ENCODE measurements around the gene OTULIN. TPM values are rescaled to one million over a fixed set of nuclear protein-coding genes. Genes with fewer than 3 reads are reported as not detected.

OTULIN gene
- total RNA-seq, 4 donors from 2014 or later = 33.0 to 42.2 (median 37.8) TPM

DNA sequence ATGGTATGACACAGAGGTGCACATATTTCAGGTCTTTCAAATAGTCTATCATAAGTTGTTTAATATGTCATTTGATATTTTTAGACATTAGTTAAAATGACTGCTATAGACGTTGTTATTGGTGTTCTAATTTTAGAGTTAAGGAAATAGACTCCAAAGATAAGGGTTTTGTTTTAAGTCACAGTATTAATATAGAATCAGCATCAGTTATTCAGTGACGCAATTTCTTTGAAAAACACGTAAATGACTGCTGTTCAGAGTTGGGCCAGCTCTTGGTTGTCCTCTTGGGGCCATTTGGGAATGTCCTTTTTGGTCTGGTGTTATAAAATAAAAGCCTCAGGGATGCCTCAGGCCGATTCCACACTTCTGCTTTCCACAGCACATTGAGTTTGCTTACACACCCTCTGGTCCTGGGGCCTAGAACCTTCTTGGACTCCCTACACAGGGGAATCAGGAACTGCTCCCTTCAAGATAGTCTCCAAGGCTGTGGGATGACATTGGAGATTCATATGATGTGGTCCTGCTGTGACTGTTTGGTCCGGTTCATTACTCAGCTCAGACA, 14.3 kb downstream of the OTULIN start:
- no peak for DNase-seq
- TF ChIP-seq, protein P1, sequence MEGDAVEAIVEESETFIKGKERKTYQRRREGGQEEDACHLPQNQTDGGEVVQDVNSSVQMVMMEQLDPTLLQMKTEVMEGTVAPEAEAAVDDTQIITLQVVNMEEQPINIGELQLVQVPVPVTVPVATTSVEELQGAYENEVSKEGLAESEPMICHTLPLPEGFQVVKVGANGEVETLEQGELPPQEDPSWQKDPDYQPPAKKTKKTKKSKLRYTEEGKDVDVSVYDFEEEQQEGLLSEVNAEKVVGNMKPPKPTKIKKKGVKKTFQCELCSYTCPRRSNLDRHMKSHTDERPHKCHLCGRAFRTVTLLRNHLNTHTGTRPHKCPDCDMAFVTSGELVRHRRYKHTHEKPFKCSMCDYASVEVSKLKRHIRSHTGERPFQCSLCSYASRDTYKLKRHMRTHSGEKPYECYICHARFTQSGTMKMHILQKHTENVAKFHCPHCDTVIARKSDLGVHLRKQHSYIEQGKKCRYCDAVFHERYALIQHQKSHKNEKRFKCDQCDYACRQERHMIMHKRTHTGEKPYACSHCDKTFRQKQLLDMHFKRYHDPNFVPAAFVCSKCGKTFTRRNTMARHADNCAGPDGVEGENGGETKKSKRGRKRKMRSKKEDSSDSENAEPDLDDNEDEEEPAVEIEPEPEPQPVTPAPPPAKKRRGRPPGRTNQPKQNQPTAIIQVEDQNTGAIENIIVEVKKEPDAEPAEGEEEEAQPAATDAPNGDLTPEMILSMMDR (IDR thresholded peaks at IDR 0.05) = no peak
- TF ChIP-seq POLR2A (IDR thresholded peaks at IDR 0.05) = no peak
- no peak overlapping the region for H3K4me3 ChIP-seq
- no peak overlapping the region for H3K27ac ChIP-seq
- H3K4me1 ChIP-seq = peaks cover 0 to 12% (median 7%) of the 10 kb centered on the region in 4 donors
- peaks cover 0 to 61% (median 6%) of the 10 kb centered on the region in 3 donors for H3K36me3 ChIP-seq
- no peaks in the 10 kb centered on the region for H3K27me3 ChIP-seq
- H3K9me3 ChIP-seq = no peaks in the 10 kb centered on the region

DNA sequence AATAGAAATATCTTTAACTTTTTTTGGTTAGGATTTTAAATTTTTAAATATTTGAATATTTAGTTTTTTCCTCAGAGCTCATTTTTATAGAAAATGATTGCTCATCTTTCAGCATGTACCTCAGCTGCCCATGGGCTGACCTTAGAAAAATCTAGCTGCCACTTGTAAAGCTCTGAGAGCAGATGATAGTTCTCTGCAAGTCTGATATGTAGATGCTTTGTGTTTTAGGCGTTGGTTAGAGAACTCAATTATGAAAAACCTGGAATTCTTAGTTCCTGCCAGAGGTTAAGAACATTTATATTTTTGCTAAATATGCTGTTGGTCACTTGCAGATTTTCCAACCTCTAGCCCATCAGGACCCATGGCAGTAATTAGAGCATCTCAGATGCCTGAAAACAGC, 15.1 kb downstream of the OTULIN start:
- peaks cover 0 to 61% (median 6%) of the 10 kb centered on the region in 3 donors for H3K36me3 ChIP-seq
- no peak for TF ChIP-seq POLR2A (IDR thresholded peaks at IDR 0.05)
- TF ChIP-seq, protein P1 (IDR thresholded peaks at IDR 0.05) = no peak
- no peak overlapping the region for H3K27ac ChIP-seq
- peaks cover 0 to 12% (median 7%) of the 10 kb centered on the region in 4 donors for H3K4me1 ChIP-seq
- no peak for DNase-seq
- H3K9me3 ChIP-seq = no peaks in the 10 kb centered on the region
- no peak overlapping the region for H3K4me3 ChIP-seq
- H3K27me3 ChIP-seq = no peaks in the 10 kb centered on the region

DNA sequence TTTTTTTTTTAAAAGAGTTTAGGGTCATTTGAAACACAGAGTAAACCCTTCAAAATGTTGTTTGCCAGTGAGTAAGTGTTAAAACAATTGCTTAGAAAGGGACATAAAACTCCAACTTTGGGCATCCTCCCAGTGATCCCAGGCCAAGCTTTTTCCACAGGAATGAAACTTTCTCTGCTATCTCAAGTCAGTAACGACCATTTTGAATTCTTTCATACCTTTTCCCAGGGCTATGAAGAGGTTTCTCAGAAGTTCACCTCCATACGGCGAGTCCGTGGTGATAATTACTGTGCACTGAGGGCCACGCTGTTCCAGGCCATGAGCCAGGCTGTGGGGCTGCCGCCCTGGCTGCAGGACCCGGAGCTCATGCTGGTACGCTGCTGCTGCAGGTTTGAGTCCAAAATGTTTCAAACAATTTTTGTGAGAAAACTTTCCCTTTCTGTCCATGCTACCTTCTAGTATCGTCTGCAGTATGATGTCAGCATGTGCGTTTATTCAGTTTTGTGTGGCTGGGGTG, 16.8 kb downstream of the OTULIN start:
- DNase-seq = no peak
- Histone ChIP-seq H3K9me3 (no peaks in the 10 kb centered on the region), H3K36me3 (peaks cover 0 to 62% (median 6%) of the 10 kb centered on the region in 3 donors), H3K4me3 (no peak overlapping the region), H3K27me3 (no peaks in the 10 kb centered on the region), H3K4me1 (peaks cover 0 to 3% (median 2%) of the 10 kb centered on the region in 4 donors), H3K27ac (no peak overlapping the region)
- TF ChIP-seq POLR2A (IDR thresholded peaks at IDR 0.05) = no peak
- TF ChIP-seq, protein P1 (IDR thresholded peaks at IDR 0.05) = no peak

DNA sequence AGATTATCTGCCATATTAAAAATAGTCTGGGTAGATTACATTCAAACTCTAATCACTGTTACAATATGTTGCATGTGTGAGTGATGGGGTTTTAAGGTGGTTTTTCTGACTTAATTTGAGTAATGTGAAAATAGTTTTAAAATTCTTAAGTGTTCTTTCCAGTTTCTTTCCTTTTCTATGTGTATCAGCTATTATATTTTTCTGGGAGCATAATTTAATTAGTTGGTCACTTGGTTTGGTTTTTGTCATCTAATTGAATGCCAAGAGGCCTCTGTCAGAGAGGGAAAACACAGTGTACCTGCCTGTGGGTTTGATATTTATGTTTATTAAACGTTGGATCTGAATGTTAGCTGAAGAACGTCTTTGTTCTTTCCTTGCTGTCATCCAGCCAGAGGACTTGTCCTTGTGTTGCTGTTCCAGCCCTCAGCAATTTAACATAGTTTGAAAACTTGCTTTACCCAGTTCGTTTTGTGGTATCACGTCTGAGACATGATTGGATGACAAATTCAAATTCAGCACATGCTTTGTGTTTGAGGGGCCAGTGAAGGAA, 19.5 kb downstream of the OTULIN start:
- Histone ChIP-seq H3K27me3 (no peaks in the 10 kb centered on the region), H3K4me3 (no peak overlapping the region), H3K36me3 (peaks cover 0 to 75% (median 6%) of the 10 kb centered on the region in 3 donors), H3K4me1 (peaks cover 0 to 3% (median 0%) of the 10 kb centered on the region in 4 donors), H3K27ac (no peak overlapping the region), H3K9me3 (no peaks in the 10 kb centered on the region)
- DNase-seq = no peak
- no peak for TF ChIP-seq POLR2A (IDR thresholded peaks at IDR 0.05)
- TF ChIP-seq, protein P1 (IDR thresholded peaks at IDR 0.05) = no peak

DNA sequence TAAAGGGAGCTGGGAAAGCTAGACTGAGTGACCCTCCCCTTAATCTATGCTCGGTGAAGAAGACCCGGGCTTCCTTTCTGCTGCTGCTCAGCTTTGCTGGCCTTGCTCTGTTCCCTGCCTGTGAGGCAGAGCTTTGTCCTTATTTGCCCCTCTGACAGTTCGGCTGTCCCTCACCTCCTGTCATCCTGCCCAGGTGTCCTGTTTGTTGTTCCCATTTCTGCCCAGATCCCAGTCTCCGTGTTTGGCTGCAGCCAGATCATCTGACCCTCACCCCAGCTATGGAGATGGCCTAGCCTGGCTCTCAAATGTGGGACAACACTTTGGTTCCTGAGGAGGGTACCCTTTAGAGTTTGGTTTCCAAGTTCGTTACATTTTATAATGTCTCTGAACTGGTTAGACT, 20.2 kb downstream of the OTULIN start:
- DNase-seq = no peak
- H3K4me1 ChIP-seq = peaks cover 0 to 3% (median 0%) of the 10 kb centered on the region in 4 donors
- peaks cover 0 to 77% (median 6%) of the 10 kb centered on the region in 3 donors for H3K36me3 ChIP-seq
- H3K9me3 ChIP-seq = no peaks in the 10 kb centered on the region
- no peak overlapping the region for H3K27ac ChIP-seq
- TF ChIP-seq POLR2A (IDR thresholded peaks at IDR 0.05) = no peak
- TF ChIP-seq, protein P1 (IDR thresholded peaks at IDR 0.05) = no peak
- no peaks in the 10 kb centered on the region for H3K27me3 ChIP-seq
- no peak overlapping the region for H3K4me3 ChIP-seq
